Measurements from ENCODE around the gene VEPH1. TPM values are rescaled to one million over a fixed set of nuclear protein-coding genes. Genes with fewer than 3 reads are reported as not detected.

The VEPH1 gene
- total RNA-seq, 1 donor: 23.2 TPM

GRCh38 chr3:157423337-157423736, 79.9 kb downstream of the VEPH1 start:
- no peak for TF ChIP-seq CTCF (IDR thresholded peaks at IDR 0.05; ENCODE audit: extremely low read depth, low read depth, low read length)
- peak; percentile 86 for DNase-seq (ENCODE audit: insufficient read length, low spot score, missing footprints)

DNA sequence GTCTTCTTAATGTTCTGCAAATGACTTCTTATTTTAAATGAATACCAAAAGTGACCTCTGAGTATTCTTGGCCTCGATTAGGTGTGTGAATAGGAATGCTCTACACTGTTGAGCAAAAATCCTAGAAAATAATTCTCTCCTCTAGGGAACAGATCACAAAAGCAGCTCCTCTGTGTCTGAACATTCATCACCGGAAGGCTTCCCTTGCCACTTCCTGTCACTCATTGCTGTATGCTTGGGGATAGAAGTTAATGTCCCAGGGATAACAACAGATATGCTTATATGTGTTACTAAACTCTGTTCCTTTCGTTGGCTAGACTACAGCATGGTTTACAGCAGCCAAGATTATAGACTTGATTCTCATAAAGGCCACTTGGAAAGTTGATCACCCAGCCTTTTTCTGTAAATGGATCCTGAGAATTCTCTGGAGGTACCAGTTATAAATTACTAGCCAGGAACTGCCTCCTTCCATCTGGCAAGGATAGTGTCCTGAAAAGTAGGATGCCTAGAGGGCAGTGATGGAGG, 82.5 kb downstream of the VEPH1 start:
- Histone ChIP-seq H3K4me1 (ENCODE audit: insufficient read depth, low read length) (peaks cover 23% of the 10 kb centered on the region), H3K27me3 (ENCODE audit: insufficient read depth, low read length) (no peaks in the 10 kb centered on the region), H3K9me3 (ENCODE audit: low read depth, low read length) (no peaks in the 10 kb centered on the region), H3K27ac (ENCODE audit: low read depth, low read length) (no peak overlapping the region), H3K4me3 (ENCODE audit: insufficient read depth, low read length) (no peak overlapping the region), H3K4me2 (ENCODE audit: insufficient read depth, low read length) (no peak overlapping the region), H3K79me2 (ENCODE audit: insufficient read depth, low read length) (no peaks in the 10 kb centered on the region), H2AFZ (ENCODE audit: low read length) (no peak overlapping the region), H3K36me3 (ENCODE audit: insufficient read depth, low read length) (no peaks in the 10 kb centered on the region), H4K20me1 (ENCODE audit: insufficient read depth, low read length) (no peaks in the 10 kb centered on the region)
- TF ChIP-seq CTCF (IDR thresholded peaks at IDR 0.05; ENCODE audit: extremely low read depth, low read depth, low read length): no peak
- no peak for DNase-seq (ENCODE audit: insufficient read length, low spot score, missing footprints)

More at GRCh38 chr3:157423337-157423736, 79.9 kb downstream of the VEPH1 start:
- Histone ChIP-seq H3K27ac (ENCODE audit: low read depth, low read length) (no peak overlapping the region), H4K20me1 (ENCODE audit: insufficient read depth, low read length) (no peaks in the 10 kb centered on the region), H3K9me3 (ENCODE audit: low read depth, low read length) (no peaks in the 10 kb centered on the region), H3K36me3 (ENCODE audit: insufficient read depth, low read length) (peaks cover 10% of the 10 kb centered on the region), H3K4me1 (ENCODE audit: insufficient read depth, low read length) (peaks cover 7% of the 10 kb centered on the region), H3K4me3 (ENCODE audit: insufficient read depth, low read length) (no peak overlapping the region), H3K4me2 (ENCODE audit: insufficient read depth, low read length) (no peak overlapping the region), H2AFZ (ENCODE audit: low read length) (no peak overlapping the region), H3K79me2 (ENCODE audit: insufficient read depth, low read length) (no peaks in the 10 kb centered on the region), H3K27me3 (ENCODE audit: insufficient read depth, low read length) (no peaks in the 10 kb centered on the region)

DNA sequence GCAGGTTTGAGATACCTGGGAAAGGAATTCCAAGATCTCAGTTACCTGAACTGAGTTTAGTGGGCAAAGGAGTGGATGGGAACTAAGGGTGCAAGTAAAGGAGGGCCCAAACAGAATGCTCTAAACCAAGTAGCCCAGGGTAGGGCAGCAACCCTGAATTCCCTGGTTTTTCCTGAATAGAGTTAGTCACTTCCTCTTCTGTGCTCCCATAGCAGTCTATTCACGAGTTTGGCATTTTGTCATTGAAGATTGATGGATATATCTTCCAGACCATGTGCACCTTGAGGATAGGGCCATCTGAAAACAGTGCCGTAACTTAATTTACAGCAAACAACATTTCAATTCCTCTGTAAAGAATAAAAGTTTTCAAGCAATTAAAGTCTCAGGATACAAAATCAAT, 85.1 kb downstream of the VEPH1 start:
- peaks cover 17% of the 10 kb centered on the region for H3K4me1 ChIP-seq (ENCODE audit: insufficient read depth, low read length)
- no peaks in the 10 kb centered on the region for H3K9me3 ChIP-seq (ENCODE audit: low read depth, low read length)
- no peak overlapping the region for H2AFZ ChIP-seq (ENCODE audit: low read length)
- H3K27me3 ChIP-seq (ENCODE audit: insufficient read depth, low read length): no peaks in the 10 kb centered on the region
- H3K79me2 ChIP-seq (ENCODE audit: insufficient read depth, low read length): no peaks in the 10 kb centered on the region
- H3K4me3 ChIP-seq (ENCODE audit: insufficient read depth, low read length): no peak overlapping the region
- no peak for TF ChIP-seq CTCF (IDR thresholded peaks at IDR 0.05; ENCODE audit: extremely low read depth, low read depth, low read length)
- no peak for DNase-seq (ENCODE audit: insufficient read length, low spot score, missing footprints)
- H3K4me2 ChIP-seq (ENCODE audit: insufficient read depth, low read length): peak overlapping the region; percentile 23
- no peaks in the 10 kb centered on the region for H4K20me1 ChIP-seq (ENCODE audit: insufficient read depth, low read length)
- no peak overlapping the region for H3K27ac ChIP-seq (ENCODE audit: low read depth, low read length)
- peaks cover 6% of the 10 kb centered on the region for H3K36me3 ChIP-seq (ENCODE audit: insufficient read depth, low read length)

DNA sequence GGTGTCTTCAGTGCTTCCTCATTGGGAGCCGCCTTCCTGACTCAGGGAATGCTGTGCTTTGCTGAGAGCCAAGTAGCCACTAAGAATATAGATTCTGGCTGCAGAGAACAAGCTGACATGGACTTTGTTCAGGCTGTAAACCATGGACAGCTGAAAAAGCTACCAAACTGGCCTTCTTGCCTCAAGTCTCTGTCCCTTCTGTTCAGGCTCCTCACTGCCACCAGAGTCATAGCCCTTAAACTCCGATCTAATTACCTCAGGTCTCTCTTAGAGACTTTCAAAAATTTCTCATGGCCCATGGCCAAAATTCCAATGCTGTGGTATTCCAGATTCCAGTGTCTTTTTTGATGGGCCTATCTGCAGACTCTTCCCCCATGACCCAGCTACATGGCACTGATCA, 86.0 kb downstream of the VEPH1 start:
- H3K4me1 ChIP-seq (ENCODE audit: insufficient read depth, low read length): peaks cover 16% of the 10 kb centered on the region
- H3K9me3 ChIP-seq (ENCODE audit: low read depth, low read length): no peaks in the 10 kb centered on the region
- TF ChIP-seq CTCF (IDR thresholded peaks at IDR 0.05; ENCODE audit: extremely low read depth, low read depth, low read length): no peak
- H3K27ac ChIP-seq (ENCODE audit: low read depth, low read length): no peak overlapping the region
- H3K27me3 ChIP-seq (ENCODE audit: insufficient read depth, low read length): no peaks in the 10 kb centered on the region
- no peak overlapping the region for H3K4me3 ChIP-seq (ENCODE audit: insufficient read depth, low read length)
- no peak overlapping the region for H3K4me2 ChIP-seq (ENCODE audit: insufficient read depth, low read length)
- no peak for DNase-seq (ENCODE audit: insufficient read length, low spot score, missing footprints)
- H3K36me3 ChIP-seq (ENCODE audit: insufficient read depth, low read length): peaks cover 9% of the 10 kb centered on the region
- no peak overlapping the region for H2AFZ ChIP-seq (ENCODE audit: low read length)
- no peaks in the 10 kb centered on the region for H4K20me1 ChIP-seq (ENCODE audit: insufficient read depth, low read length)
- H3K79me2 ChIP-seq (ENCODE audit: insufficient read depth, low read length): no peaks in the 10 kb centered on the region
